OCI-M2 (cell line): ENCODE results near the gene SDC3.
"Not testable (repeated sequence)": the region's sequence is repeated elsewhere in the genome, so short reads cannot be mapped to it uniquely, and the experiment has no call there.

ENCODE experiments used
- DNase-seq: peaks from one replicate; lab custom pipeline; 2025; ENCODE audit not compliant: unreplicated experiment; lab: John Stamatoyannopoulos, UW

Gene SDC3, protein sequence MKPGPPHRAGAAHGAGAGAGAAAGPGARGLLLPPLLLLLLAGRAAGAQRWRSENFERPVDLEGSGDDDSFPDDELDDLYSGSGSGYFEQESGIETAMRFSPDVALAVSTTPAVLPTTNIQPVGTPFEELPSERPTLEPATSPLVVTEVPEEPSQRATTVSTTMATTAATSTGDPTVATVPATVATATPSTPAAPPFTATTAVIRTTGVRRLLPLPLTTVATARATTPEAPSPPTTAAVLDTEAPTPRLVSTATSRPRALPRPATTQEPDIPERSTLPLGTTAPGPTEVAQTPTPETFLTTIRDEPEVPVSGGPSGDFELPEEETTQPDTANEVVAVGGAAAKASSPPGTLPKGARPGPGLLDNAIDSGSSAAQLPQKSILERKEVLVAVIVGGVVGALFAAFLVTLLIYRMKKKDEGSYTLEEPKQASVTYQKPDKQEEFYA

DNA sequence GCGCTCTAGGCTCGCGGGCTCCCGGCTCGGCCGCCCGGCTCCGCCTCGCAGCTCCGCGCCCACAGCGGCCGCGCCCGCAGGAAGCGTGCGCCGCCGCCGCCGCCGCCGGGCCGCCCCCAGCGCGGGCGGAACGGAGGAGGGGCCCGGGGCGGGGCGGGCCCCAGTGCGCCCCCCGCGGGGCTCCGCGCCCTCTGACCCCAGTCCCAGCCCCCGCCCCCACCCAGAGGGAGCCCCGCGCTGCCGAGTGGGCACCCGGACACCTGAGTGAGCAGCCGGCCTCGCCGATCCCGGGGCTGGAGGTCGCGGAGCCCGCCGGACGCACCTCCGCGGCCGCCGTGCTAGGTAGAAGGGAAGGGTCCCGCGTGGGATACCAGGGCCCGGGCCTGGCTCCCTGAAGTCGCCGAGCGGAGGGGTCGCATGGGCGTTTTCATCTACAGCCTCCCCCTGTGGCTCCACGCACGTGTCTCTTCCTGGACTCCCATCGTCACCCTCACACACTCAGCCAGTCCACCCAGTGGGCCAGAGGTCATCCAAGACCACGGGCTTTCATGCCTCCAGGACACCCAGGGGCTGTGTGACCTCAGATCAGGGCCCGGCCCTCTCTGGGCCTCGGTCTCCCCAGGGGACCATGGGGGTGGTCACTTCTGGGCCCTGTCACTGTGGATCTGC is at the start of gene SDC3:
TSS of gene SDC3 (minus strand) at position 63 of the 669 bp plus-strand sequence. CDS start 172 bp downstream, outside the sequence.
- no peak for DNase-seq

DNA sequence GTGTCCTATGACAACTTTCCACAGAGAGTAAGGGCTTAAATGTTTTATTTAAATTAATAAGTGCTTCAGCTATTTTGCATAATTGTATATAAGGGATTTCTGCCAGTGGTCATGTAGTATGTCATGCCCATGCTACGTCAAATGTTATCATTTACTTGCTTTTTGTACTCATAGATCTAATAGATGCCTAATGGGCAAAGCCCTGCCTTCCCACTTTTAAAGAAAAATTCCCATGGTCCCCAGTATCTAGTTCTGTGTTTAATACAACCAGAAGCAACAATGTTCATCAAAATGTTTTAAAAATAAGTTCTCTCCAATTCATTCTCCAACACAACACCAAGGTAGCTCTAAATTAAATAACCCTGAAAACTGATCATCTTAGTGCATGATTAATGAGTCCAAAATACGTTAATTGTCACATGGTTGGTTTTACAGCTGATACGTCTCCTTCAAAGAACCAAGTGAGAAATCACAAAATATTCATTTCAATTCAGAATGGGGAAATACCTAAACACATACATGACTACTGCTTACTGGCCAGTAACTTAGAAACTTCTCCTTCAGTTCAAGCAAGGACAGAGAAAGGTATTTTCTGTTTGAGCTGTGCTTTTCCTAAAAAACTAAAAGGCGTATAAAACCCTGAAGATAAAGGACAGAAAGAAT is 49.1 kb upstream of the SDC3 start:
- no peak for DNase-seq

DNA sequence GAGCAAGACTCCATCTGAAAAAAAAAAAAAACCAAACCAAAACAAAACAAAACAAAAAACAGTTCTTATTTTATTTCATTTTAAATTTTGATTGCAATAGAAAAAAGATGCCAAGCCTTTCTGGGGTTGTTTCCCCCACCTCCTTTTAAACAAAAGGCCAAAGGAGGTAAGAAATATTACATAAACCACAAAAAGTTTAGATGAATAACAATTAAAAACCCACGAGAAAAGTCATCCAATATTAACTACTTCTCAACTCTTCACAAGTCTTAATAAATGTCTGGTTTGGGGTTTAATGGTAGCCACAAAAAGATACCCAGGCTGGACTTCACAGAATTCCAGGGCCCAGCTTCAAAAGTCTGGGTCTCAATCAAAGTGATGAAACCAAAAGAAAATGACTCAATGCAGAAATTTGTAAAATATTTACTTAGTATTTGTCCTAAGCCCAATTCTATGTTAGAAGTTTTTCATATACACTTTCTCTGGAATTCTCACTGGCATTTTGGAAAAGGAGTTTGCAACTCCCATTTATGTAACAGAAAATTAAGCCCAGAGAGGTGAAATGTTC is 47.0 kb upstream of the SDC3 start:
- no peak for DNase-seq

DNA sequence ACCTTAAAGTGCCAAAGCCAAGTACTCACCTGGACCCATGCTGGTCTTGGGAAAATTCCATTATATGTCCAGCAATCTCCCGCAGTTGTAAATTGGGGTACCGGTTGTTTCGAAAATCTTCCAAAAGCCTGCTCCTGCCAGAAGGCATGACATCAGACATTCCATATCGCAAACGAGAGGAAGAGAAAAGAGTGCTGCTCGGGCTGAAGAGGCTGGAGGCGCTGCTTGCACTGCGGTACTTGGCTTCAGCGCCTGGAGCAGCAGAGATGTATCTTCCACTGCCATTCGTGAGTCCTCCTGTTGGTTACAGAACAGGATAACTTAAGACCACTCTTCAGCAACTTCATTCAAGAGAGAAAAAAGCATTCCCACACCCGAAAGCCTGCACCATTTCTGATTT is 45.1 kb upstream of the SDC3 start:
- no peak for DNase-seq

DNA sequence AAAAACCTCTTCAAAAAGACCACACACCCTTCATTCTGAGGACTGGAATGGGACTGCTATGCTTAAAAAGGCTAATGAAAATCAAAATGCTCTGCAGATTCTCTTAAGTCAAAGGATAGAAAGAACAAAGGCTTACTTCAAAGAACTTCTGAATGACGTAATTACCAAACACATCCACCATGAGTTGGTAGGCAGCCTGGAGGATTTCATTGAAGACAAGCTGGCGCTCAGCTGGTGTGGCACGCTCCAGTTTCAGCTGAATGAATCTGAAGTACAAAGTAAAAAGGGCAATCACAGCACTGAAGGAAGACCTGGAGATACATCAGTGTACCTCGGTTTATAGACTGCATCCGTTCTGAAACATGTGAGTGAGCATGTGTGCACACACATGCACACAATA is 43.5 kb upstream of the SDC3 start:
- DNase-seq, result no peak

DNA sequence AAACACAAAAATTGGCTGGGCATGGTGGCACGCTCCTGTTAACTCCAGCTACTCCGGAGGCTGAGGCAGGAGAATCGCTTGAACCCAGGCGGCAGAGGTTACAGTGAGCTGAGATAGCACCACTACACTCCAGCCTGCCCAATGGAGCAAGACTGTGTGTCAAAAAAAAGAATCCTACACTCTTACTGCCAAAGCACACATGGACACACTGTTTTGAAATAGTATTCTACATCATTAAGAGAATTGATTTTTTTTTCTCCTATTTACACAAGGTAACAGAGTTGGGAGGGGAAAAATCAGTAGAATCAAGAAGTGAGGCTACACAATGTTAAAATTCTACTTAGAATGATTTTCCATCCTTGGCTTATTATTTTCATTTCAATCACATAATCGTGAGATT is 42.1 kb upstream of the SDC3 start:
- DNase-seq, result no peak

DNA sequence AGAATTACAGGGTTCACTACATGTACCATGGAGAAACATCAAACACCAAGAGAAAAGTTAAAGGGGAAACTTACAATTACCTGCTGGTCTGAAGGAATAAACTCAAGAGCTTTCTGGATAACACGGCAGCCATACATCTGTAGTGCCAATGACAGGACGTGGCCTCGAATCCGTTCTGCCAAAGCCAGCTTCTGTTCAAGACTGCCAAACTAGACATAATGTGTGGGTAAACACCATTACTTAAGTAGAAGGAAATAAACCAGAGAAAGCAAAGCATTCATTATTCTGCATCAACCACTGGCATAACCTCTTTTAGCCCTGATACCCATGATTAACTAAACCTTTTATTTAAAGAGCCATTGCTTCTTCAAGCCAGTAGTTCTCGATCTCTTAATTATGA is 41.5 kb upstream of the SDC3 start:
- DNase-seq, result no peak

DNA sequence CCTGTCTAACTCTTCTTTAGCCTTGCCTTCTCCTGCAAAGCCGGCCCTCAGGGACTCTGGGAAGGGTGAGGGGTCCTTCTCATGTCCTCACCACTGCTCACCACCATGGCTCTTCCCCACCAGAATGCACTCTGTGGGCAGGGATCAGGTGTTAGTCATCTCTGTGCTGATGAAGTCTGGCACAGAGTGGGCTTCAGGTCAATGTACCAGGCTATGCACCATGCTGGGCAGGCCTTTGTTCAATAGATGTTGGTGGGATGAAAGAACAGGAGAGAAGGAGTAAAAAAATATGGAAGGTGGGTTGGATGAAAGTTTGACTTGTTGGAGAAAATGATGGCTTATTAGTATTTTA is 40.9 kb upstream of the SDC3 start:
- not testable (repeated sequence) for DNase-seq

DNA sequence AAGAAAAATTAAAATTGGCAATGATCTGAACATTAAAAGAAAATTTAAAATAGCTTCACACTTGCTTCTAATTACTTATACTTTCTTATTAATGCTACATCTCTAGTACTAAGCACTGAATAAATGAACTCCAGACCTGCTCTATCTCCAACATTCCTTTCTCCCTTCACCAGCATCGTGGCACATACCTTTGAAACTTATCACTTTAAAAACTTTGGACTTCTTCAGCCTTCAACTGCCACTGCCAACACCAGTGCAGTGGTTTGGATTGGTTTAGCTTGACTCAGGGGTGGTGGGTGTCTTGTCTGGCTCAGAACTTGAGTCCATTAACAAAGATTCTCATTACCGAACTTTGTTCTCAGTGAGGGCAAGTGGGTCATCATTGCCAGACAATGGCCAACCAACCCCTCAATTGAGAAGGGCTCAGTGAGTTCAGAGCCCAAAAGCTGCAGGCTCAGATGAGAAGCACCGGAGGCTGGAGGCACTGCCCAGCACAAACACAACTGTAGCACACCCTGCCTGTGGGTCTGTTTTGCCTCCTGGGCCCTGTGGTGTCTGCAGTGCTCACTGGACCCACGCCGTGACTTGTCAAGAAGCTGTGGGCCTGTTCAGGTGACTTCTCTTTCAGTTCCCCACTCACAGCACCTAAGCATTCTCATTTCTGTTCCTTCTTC is 40.4 kb upstream of the SDC3 start:
- DNase-seq, result not testable (repeated sequence)

DNA sequence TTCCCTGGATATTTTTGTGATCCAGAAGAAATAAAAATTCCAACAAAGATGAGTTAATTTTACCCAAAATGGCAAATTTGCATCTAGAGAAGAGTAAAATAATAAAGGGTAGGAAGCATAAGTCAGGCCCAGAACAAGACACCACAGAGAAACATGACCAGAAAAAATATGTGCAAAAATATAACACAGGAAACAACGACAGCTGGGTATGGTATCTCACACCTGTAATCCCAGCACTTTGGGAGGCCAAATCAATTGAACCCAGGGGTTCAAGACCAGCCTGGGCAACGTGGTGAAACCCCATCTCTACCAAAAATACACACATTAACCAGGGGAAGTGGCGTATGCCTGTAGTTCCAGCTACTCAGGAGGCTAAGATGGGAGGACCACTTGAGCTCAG is 39.7 kb upstream of the SDC3 start:
- no peak for DNase-seq

DNA sequence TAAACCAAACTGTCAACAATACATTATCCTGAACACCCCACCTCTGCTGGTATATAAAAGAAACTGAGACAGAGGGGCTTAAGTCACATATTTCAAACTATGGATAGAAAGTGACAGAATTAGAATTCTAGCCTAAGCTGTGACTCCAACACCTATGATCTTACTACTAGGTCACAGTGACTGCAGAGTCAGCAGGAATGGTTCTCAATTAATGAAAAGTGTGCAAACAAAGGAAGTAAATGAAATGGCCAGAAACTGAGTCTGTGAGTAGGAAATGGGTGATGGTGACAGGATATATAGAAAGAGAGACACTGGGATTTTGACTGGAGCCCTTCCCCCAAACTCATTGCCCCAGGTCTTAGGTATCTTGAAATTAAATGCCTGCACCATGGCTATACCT is 38.7 kb upstream of the SDC3 start:
- DNase-seq, result no peak

DNA sequence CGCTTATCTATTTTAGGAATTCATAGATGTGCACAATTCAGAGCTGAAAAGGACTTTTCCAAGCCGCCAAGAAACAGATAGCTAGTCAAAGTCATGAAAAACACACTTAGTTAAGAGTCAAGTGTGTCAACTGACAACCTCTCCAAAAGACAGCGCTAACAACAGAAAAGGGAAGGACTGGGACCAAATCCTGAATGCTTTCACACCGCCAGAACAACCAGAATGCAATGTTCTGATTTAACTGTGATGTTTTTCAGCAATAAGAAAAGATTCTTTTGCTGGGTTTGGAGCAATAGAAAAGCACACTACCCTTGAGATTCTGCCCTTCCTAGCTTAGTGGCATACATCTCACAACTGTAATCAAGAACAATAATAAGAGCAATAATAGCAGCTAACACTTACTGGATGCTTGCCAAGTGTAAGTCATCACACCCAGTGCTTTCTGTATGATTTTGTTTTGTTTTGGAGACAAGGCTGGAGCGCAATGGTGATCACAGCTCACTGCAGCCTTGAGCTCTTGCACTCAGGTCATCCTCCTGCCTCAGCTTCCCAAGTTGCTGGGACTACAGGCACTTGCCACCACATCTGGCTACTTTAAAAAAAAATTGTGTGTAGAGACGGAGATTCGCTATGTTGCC is 33.9 kb upstream of the SDC3 start:
- DNase-seq, result no peak

DNA sequence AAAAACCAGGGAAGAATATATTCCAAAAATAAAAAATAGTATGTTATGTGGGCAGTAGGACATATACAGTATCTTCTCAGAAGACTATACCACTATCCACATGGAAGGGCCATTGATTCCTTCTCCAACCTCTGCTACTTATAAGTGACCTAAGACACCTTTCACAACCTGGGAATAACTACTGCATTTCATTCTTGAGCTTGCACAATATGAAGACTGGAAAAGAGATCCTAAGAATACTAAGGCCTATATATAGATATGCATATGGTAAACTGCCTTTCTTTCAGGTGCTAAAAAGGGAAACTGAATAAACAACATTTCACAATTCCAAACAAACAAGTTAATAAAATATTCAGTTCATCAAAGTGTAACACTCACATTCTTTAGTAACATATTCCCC is 32.0 kb upstream of the SDC3 start:
- DNase-seq, result no peak

DNA sequence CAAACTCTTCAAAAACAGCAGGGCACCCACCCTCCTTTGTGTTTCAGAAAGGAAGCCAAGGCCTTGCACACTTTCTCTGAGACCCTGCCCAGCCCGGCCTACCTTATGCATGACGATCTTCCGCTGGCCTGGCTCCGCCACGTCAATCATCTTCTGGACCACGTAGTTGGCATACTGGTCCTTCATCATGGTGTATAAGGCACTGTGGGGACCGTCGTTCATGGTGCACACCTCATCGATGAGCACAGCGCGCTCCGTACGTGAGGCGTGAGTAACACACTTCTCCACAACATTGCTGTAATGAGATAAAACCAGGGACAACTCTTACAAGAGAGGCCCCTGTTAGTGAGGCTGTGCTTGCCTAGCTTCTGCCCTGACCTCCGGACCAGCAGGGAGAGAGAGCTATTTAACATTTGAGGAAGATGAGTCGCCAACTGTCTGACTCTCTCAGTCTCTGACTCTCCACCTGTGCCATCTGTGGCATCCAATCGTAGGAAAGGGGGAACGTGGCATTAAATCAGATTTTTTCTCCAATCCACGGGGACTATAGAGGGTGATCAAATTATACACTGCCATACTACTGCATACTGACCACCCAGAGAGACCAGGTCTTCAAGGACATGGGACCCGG is 28.1 kb upstream of the SDC3 start:
- no peak for DNase-seq

DNA sequence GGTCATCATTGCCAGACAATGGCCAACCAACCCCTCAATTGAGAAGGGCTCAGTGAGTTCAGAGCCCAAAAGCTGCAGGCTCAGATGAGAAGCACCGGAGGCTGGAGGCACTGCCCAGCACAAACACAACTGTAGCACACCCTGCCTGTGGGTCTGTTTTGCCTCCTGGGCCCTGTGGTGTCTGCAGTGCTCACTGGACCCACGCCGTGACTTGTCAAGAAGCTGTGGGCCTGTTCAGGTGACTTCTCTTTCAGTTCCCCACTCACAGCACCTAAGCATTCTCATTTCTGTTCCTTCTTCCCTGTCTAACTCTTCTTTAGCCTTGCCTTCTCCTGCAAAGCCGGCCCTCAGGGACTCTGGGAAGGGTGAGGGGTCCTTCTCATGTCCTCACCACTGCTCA is 27.2 kb upstream of the SDC3 start:
- not testable (repeated sequence) for DNase-seq

DNA sequence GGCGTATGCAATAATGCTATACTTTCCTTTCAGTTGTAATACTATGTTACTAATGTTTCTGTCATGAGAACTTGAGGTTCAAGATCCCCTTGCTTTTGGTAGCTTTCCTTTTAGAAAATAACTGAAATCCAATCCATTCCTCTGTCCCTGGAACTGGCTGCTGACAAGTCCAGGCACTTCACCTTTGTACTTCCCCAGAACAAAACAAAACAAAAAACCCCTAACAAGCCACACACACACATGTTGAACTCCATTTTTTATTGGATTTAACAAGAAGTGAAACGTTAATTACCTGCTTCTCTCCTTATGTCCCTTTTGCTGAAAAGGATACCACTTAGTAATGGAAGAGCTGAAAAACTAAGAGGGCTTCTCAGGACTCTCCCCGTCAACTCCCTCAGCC is 26.1 kb upstream of the SDC3 start:
- no peak for DNase-seq

DNA sequence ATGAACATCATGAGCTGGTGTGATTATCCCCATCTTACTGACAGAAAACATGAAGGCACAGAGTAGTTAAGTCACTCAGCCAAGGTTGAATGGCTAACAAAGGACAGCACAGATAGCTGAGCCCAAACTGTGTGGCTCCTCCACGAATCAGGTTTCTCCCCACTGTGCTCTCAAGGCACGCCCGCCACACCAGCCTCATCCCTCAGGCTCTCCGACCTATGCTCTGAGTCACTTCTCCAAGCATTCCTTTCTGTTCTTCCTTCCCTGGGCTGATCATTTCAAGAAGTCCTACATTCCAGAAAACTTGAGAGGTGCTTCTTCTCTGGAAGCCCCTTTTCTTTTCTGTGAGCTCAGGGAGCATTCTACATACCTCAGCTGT is 25.3 kb upstream of the SDC3 start:
- no peak for DNase-seq

DNA sequence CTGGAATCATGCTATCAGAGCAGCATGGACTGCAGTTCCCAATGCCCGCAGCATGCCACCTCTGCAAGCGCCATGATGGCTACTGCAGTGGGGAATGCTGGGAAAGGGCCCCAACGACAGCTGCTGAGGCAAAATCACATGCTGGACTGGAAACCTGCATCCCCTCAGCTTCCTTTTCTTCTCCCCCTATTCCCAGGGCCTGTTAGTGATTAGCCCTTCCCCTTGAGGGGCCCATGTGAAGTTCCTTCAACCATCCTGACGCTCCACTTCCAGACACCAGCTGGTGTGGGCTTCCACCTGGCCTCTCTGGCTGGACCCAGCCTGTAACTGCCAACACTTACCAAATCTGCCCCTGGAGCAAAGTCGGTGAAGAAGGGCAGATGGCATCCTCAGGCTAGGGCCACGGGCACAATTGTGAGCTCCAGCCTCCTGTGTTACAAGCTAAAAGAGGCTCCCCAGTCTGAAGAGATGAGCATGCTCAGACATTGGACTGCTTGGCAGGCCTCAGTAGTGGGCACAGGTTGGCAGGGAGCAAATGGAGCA is 22.1 kb upstream of the SDC3 start:
- DNase-seq, result no peak

DNA sequence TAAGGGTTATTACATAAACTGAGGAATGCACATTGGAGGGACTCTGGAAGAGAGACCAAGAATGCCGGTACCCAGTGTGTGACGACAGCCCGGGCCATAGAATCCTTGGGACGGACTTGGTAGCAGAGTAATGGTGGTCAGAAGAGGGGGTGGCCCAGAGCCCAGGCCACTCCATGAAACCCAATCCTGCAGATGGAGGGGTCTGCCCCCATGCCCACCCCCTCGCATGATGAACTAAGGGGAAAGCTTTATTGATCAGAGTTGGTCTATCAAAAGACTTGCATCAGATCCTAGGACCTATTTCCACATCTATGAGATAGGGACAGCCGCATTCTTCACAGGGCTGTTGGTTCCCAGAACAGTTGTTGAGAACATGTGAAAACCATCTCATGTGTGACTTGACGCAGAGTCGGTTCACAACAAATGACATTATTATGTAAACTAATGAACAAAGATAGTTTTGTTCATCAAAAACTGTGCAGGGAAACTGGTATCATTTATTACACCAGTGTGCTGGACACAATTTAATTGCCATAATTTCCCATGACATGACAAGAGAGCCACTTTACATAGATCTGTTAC is 21.5 kb upstream of the SDC3 start:
- no peak for DNase-seq
